Measurements from ENCODE around the gene ZNF436. TPM values are rescaled to one million over a fixed set of nuclear protein-coding genes. Genes with fewer than 3 reads are reported as not detected.

Gene ZNF436
- total RNA-seq, 2 donors from 2014 or later, result 8.9 to 10.3 TPM

DNA sequence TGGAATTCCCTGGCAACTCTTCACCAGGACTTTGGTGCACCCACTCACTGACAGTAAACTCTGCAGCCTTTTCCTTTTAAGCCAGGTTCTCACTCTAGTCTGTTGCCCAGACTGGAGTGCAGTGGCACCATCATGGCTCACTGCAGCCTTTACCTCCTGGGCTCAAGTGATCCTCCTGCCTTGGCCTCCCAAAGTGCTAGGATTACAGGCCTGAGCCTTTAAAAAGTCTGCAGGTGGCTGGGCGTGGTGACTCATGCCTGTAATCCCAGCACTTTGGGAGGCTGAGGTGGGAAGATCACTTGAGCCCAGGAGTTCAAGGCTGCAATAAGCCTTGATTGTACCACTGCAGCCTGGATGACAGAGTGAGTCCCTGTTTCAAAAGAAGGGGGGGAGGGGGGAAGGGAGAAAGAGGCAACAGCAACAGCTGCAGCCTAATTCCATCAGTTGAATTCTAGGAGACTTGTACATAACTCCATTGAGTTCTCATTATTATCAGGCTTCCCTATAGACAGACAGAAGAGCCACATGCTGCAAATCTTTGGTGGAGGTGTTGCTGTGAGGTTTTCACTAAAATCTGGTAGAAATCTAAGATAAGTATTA, 17.4 kb downstream of the ZNF436 start:
- Mint-ChIP-seq H3K27ac (no peak overlapping the region), H3K4me3 (no peak overlapping the region), H3K36me3 (ENCODE audit: low read depth) (no peaks in the 10 kb centered on the region), H3K27me3 (ENCODE audit: insufficient read depth) (peaks cover 99% of the 10 kb centered on the region), H3K9me3 (peaks cover 4% of the 10 kb centered on the region), H3K4me1 (no peaks in the 10 kb centered on the region)
- no peak overlapping the region for H3K27ac ChIP-seq (ENCODE audit: low read depth, low read length)
- H3K9ac ChIP-seq (ENCODE audit: extremely low read depth, low read length, poor library complexity, severe bottlenecking), result no peak overlapping the region
- WGBS, 2 experiments (ENCODE audit: insufficient coverage in 1 of 2, insufficient read length in 1 of 2), result 67% methylated on average over 1 of the region's 1 CpG; no CpG with 5 or more reads in 1 of the 2 experiments
- DNase-seq, result no peak
- H3K9me3 ChIP-seq (ENCODE audit: control insufficient read depth, low read length), result no peaks in the 10 kb centered on the region
- no peak overlapping the region for H3K4me3 ChIP-seq (ENCODE audit: low read length)
- TF ChIP-seq, protein P1, sequence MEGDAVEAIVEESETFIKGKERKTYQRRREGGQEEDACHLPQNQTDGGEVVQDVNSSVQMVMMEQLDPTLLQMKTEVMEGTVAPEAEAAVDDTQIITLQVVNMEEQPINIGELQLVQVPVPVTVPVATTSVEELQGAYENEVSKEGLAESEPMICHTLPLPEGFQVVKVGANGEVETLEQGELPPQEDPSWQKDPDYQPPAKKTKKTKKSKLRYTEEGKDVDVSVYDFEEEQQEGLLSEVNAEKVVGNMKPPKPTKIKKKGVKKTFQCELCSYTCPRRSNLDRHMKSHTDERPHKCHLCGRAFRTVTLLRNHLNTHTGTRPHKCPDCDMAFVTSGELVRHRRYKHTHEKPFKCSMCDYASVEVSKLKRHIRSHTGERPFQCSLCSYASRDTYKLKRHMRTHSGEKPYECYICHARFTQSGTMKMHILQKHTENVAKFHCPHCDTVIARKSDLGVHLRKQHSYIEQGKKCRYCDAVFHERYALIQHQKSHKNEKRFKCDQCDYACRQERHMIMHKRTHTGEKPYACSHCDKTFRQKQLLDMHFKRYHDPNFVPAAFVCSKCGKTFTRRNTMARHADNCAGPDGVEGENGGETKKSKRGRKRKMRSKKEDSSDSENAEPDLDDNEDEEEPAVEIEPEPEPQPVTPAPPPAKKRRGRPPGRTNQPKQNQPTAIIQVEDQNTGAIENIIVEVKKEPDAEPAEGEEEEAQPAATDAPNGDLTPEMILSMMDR (conservative IDR thresholded peaks at IDR 0.05), result no peak
- H3K36me3 ChIP-seq (ENCODE audit: control insufficient read depth, insufficient read depth, low read length), result no peaks in the 10 kb centered on the region
- H3K4me1 ChIP-seq (ENCODE audit: control insufficient read depth, insufficient read depth, low read length), result no peaks in the 10 kb centered on the region
- peaks cover 76% of the 10 kb centered on the region for H3K27me3 ChIP-seq (ENCODE audit: control insufficient read depth, insufficient read depth, low read length, poor library complexity, severe bottlenecking)

DNA sequence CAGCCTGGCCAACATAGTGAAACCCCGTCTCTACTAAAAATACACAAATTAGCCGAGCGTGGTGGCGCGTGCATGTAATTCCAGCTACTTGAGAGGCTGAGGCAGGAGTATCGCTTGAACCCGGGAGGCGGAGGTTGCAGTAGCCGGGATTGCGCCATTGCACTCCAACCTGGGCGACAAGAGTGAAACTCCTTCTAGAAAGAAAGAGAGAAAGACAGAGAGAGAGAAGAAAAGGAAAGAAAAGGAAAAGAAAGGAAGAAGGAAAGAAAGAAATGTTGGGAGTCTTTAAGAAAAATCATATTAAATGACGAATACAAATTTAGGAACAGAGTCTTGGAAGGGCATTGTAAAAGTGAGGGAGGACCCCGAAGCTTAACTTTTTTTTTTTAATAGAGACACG, 23.7 kb downstream of the ZNF436 start:
- H3K9me3 Mint-ChIP-seq, result peaks cover 7% of the 10 kb centered on the region
- peaks cover 22% of the 10 kb centered on the region for H3K4me1 Mint-ChIP-seq
- H3K27ac Mint-ChIP-seq, result no peak overlapping the region
- no peaks in the 10 kb centered on the region for H3K36me3 Mint-ChIP-seq (ENCODE audit: low read depth)
- no peak overlapping the region for H3K4me3 Mint-ChIP-seq
- H3K27ac ChIP-seq (ENCODE audit: low read depth, low read length), result no peak overlapping the region
- no peak overlapping the region for H3K4me3 ChIP-seq (ENCODE audit: low read length)
- H3K9me3 ChIP-seq (ENCODE audit: control insufficient read depth, low read length), result no peaks in the 10 kb centered on the region
- peaks cover 17% of the 10 kb centered on the region for H3K27me3 ChIP-seq (ENCODE audit: control insufficient read depth, insufficient read depth, low read length, poor library complexity, severe bottlenecking)
- peaks cover 46% of the 10 kb centered on the region for H3K27me3 Mint-ChIP-seq (ENCODE audit: insufficient read depth)
- TF ChIP-seq, protein P1 (conservative IDR thresholded peaks at IDR 0.05), result no peak
- peaks cover 3% of the 10 kb centered on the region for H3K4me1 ChIP-seq (ENCODE audit: control insufficient read depth, insufficient read depth, low read length)
- no peak for DNase-seq
- H3K36me3 ChIP-seq (ENCODE audit: control insufficient read depth, insufficient read depth, low read length), result peaks cover 9% of the 10 kb centered on the region
- H3K9ac ChIP-seq (ENCODE audit: extremely low read depth, low read length, poor library complexity, severe bottlenecking), result no peak overlapping the region
- WGBS, 2 experiments (ENCODE audit: insufficient coverage in 1 of 2, insufficient read length in 1 of 2), result 95% methylated on average over 13 to 14 of the region's 14 CpGs

DNA sequence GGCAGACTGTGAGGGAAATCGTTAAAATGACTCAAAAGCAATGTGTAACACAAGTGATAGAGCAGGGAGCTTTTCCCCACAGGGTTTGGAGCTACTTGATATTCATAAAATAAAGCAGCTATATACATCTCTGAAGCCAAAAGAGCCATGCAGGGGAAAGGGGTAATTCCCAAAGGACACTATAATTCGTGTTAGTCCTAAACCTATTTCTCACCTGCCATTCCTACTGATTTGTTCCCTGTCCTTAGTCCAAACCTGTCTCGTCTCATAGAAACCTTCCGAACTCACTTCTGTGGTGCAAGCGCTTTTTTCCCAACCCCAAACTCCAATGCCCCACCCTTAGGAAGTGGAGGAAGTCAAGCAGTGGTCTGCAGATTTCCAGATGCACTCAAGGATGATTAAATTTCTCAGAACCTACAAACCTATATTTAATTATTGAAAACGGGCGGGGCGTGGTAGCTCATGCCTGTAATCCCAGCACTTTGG, 24.6 kb downstream of the ZNF436 start:
- H3K4me1 ChIP-seq (ENCODE audit: control insufficient read depth, insufficient read depth, low read length), result peaks cover 5% of the 10 kb centered on the region
- Mint-ChIP-seq H3K4me1 (peaks cover 31% of the 10 kb centered on the region), H3K27me3 (ENCODE audit: insufficient read depth) (peaks cover 37% of the 10 kb centered on the region), H3K9me3 (peaks cover 7% of the 10 kb centered on the region), H3K36me3 (ENCODE audit: low read depth) (peaks cover 5% of the 10 kb centered on the region), H3K4me3 (peak overlapping the region; percentile 96), H3K27ac (peak overlapping the region; percentile 98)
- peaks cover 8% of the 10 kb centered on the region for H3K27me3 ChIP-seq (ENCODE audit: control insufficient read depth, insufficient read depth, low read length, poor library complexity, severe bottlenecking)
- TF ChIP-seq, protein P1 (conservative IDR thresholded peaks at IDR 0.05), result no peak
- 61 to 70% methylated on average over 6 to 8 of the region's 8 CpGs for WGBS, 2 experiments (ENCODE audit: insufficient coverage in 1 of 2, insufficient read length in 1 of 2)
- peak overlapping the region; percentile 98 for H3K9ac ChIP-seq (ENCODE audit: extremely low read depth, low read length, poor library complexity, severe bottlenecking)
- peaks cover 15% of the 10 kb centered on the region for H3K36me3 ChIP-seq (ENCODE audit: control insufficient read depth, insufficient read depth, low read length)
- H3K27ac ChIP-seq (ENCODE audit: low read depth, low read length), result peak overlapping the region; percentile 94
- H3K4me3 ChIP-seq (ENCODE audit: low read length), result peak overlapping the region; percentile 80
- no peak for DNase-seq
- no peaks in the 10 kb centered on the region for H3K9me3 ChIP-seq (ENCODE audit: control insufficient read depth, low read length)
